HEK293 (cell line): ENCODE data around the gene ARHGEF28.

Experiments used
- CTCF ChIA-PET: fragments of 350-600 bp; formaldehyde crosslinking; extraction: SDS; loops from one replicate; lab custom pipeline; 2021; ENCODE audit warnings: antibody characterized with exemption; lab: Yijun Ruan, JAX
- POLR2A ChIA-PET: fragments of 300-600 bp; formaldehyde crosslinking; extraction: SDS; loops from one replicate; lab custom pipeline; 2020; ENCODE audit warnings: antibody characterized with exemption, inconsistent platforms; lab: Yijun Ruan, JAX
- H3K27ac ChIP-seq: fragments of 200-500 bp; sonication (Bioruptor generic); 2 replicates; pipeline ENCODE4 v1.5.1; 2014; ENCODE audit warnings: low read depth, low read length, control low read depth, inconsistent platforms; ENCODE audit errors: extremely low read depth
- H3K36me3 ChIP-seq, 2 experiments: fragments of 200-500 bp in 1 of 2; sonication (Bioruptor generic) in 1 of 2; 1 replicate in 1 of 2; 2 replicates in 1 of 2; pipeline ENCODE4 v1.5.1; 2014 to 2017; ENCODE audit warnings: inconsistent platforms in 2 of 2, low read length in 2 of 2; ENCODE audit not compliant: control insufficient read depth in 2 of 2, insufficient read depth in 1 of 2
- H3K4me1 ChIP-seq: fragments of 200-500 bp; sonication (Bioruptor generic); 2 replicates; pipeline ENCODE4 v1.5.1; 2014; ENCODE audit warnings: mild to moderate bottlenecking, low read length, inconsistent platforms; ENCODE audit not compliant: control insufficient read depth, insufficient read depth
- H3K4me3 ChIP-seq: 2 replicates; pipeline ENCODE4 v1.5.1; 2011; ENCODE audit warnings: low read depth, mild to moderate bottlenecking, control low read depth, low read length, moderate library complexity
- H3K9me3 ChIP-seq: fragments of 200-500 bp; sonication (Bioruptor generic); 2 replicates; pipeline ENCODE4 v1.5.1; 2014; ENCODE audit warnings: low read depth, low read length, inconsistent platforms; ENCODE audit not compliant: control insufficient read depth, insufficient read depth
- GLI4 ChIP-seq: fragments of 450-650 bp; formaldehyde crosslinking; IDR thresholded peaks from 2 replicates; pipeline ENCODE4 v1.5.1; 2016; ENCODE audit warnings: missing biosample characterization, missing genetic modification characterization
- HOXC10 ChIP-seq: sonication (generic); formaldehyde crosslinking; IDR thresholded peaks from 2 replicates; pipeline ENCODE4 v1.8.1; 2023; ENCODE audit warnings: mild to moderate bottlenecking, missing genetic modification reagents
- INSM2 ChIP-seq: fragments of 450-650 bp; formaldehyde crosslinking; IDR thresholded peaks from 2 replicates; pipeline ENCODE4 v1.5.1; 2016; ENCODE audit warnings: missing biosample characterization, missing genetic modification characterization
- KLF10 ChIP-seq: fragments of 450-650 bp; IDR thresholded peaks from 2 replicates; pipeline ENCODE4 v1.5.1; 2018; ENCODE audit warnings: missing biosample characterization, mild to moderate bottlenecking, missing genetic modification characterization
- OSR2 ChIP-seq: fragments of 450-650 bp; formaldehyde crosslinking; IDR thresholded peaks from 2 replicates; pipeline ENCODE4 v1.5.1; 2016; ENCODE audit warnings: missing biosample characterization, missing genetic modification characterization
- OVOL3 ChIP-seq: fragments of 450-650 bp; formaldehyde crosslinking; IDR thresholded peaks from 2 replicates; pipeline ENCODE4 v1.5.1; 2016; ENCODE audit warnings: missing biosample characterization, missing genetic modification characterization
- SCRT2 ChIP-seq: fragments of 450-650 bp; formaldehyde crosslinking; IDR thresholded peaks from 2 replicates; pipeline ENCODE4 v1.5.1; 2016; ENCODE audit warnings: missing biosample characterization, missing genetic modification characterization
- SP2 ChIP-seq: fragments of 450-650 bp; formaldehyde crosslinking; IDR thresholded peaks from 2 replicates; pipeline ENCODE4 v1.5.1; 2016; ENCODE audit warnings: missing biosample characterization, missing genetic modification characterization
- WT1 ChIP-seq: fragments of 450-650 bp; formaldehyde crosslinking; IDR thresholded peaks from 2 replicates; pipeline ENCODE4 v1.5.1; 2016; ENCODE audit warnings: missing biosample characterization, missing genetic modification characterization
- ZIC2 ChIP-seq: fragments of 450-650 bp; formaldehyde crosslinking; IDR thresholded peaks from 2 replicates; pipeline ENCODE4 v1.5.1; 2016; ENCODE audit warnings: missing biosample characterization, missing genetic modification characterization
- ZNF114 ChIP-seq: fragments of 450-650 bp; formaldehyde crosslinking; IDR thresholded peaks from 2 replicates; pipeline ENCODE4 v1.5.0; 2017; ENCODE audit warnings: missing biosample characterization, missing genetic modification characterization
- ZNF138 ChIP-seq: fragments of 450-650 bp; formaldehyde crosslinking; IDR thresholded peaks from 2 replicates; pipeline ENCODE4 v1.5.1; 2016; ENCODE audit warnings: missing biosample characterization, missing genetic modification characterization, borderline replicate concordance
- ZNF214 ChIP-seq: fragments of 450-650 bp; formaldehyde crosslinking; IDR thresholded peaks from 2 replicates; pipeline ENCODE4 v1.5.1; 2017; ENCODE audit warnings: missing biosample characterization, mild to moderate bottlenecking, missing genetic modification characterization, borderline replicate concordance
- ZNF292 ChIP-seq: fragments of 450-650 bp; formaldehyde crosslinking; IDR thresholded peaks from 2 replicates; pipeline ENCODE4 v1.5.1; 2016; ENCODE audit warnings: low read depth, missing biosample characterization, missing genetic modification characterization, borderline replicate concordance
- ZNF341 ChIP-seq: fragments of 450-650 bp; formaldehyde crosslinking; IDR thresholded peaks from 2 replicates; pipeline ENCODE4; 2016; ENCODE audit warnings: low read depth, missing biosample characterization, missing genetic modification characterization
- ZNF391 ChIP-seq: fragments of 450-650 bp; formaldehyde crosslinking; IDR thresholded peaks from 2 replicates; pipeline ENCODE4 v1.5.1; 2016; ENCODE audit warnings: low read depth, missing biosample characterization, missing genetic modification characterization, borderline replicate concordance
- ZNF555 ChIP-seq: fragments of 450-650 bp; formaldehyde crosslinking; conservative IDR thresholded peaks from 2 replicates; pipeline ENCODE4 v1.5.1; 2017; ENCODE audit warnings: missing biosample characterization, mild to moderate bottlenecking, missing genetic modification characterization, inconsistent platforms
- ZNF585B ChIP-seq: fragments of 450-650 bp; formaldehyde crosslinking; IDR thresholded peaks from 2 replicates; pipeline ENCODE4 v1.5.1; 2016; ENCODE audit warnings: missing biosample characterization, missing genetic modification characterization
- ZNF610 ChIP-seq: fragments of 450-650 bp; formaldehyde crosslinking; IDR thresholded peaks from 2 replicates; pipeline ENCODE4 v1.5.1; 2016; ENCODE audit warnings: missing biosample characterization, missing genetic modification characterization, borderline replicate concordance
- ZNF623 ChIP-seq: fragments of 450-650 bp; formaldehyde crosslinking; IDR thresholded peaks from 2 replicates; pipeline ENCODE4 v1.5.1; 2016; ENCODE audit warnings: missing biosample characterization, missing genetic modification characterization
- ZNF658 ChIP-seq: fragments of 450-650 bp; formaldehyde crosslinking; IDR thresholded peaks from 2 replicates; pipeline ENCODE4; 2016; ENCODE audit warnings: missing biosample characterization, missing genetic modification characterization
- ZNF704 ChIP-seq: fragments of 450-650 bp; formaldehyde crosslinking; IDR thresholded peaks from 2 replicates; pipeline ENCODE4 v1.5.1; 2016; ENCODE audit warnings: missing biosample characterization, missing genetic modification characterization
- ZNF76 ChIP-seq: fragments of 450-650 bp; formaldehyde crosslinking; IDR thresholded peaks from 2 replicates; pipeline ENCODE4; 2016; ENCODE audit warnings: low read depth, missing biosample characterization, missing genetic modification characterization, borderline replicate concordance
- ZNF843 ChIP-seq: fragments of 450-650 bp; formaldehyde crosslinking; IDR thresholded peaks from 2 replicates; pipeline ENCODE4 v1.5.1; 2016; ENCODE audit warnings: missing biosample characterization, missing genetic modification characterization
- ZSCAN4 ChIP-seq: fragments of 450-650 bp; formaldehyde crosslinking; IDR thresholded peaks from 2 replicates; pipeline ENCODE4 v1.5.1; 2017; ENCODE audit warnings: missing biosample characterization, missing genetic modification characterization
- TF ChIP-seq, protein P1 (sequence below): fragments of 450-650 bp; formaldehyde crosslinking; IDR thresholded peaks from 2 replicates; pipeline ENCODE4 v1.5.1; 2016; ENCODE audit warnings: missing biosample characterization, missing genetic modification characterization
- TF ChIP-seq, protein P2 (sequence below): fragments of 450-650 bp; formaldehyde crosslinking; IDR thresholded peaks from 2 replicates; pipeline ENCODE4 v1.5.1; 2016; ENCODE audit warnings: missing biosample characterization, missing genetic modification characterization

Gene ARHGEF28

DNA sequence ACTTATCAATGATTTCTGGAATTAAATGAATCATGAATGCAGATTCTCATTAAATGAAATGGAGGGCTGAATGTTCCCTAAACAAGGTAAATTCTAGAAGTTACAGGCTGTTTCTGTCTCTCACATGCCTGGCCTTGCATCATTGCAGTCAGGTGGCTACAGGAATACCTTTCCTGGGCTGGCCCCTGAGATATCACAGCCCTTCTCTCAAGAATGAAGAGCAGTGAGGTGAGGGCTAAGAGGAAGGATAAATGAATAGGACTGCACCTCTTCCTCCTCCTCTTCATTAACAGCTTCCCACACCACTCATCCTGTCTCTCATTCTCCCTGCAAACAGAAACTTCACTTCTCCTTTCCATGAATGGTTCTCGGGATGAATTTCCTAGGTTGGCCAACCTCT lies 22.5 kb downstream of the ARHGEF28 start (continued):
- TF ChIP-seq ZNF704 (tag by site-specific recombination) = no peak
- no peak for TF ChIP-seq ZNF292 (tag by site-specific recombination)
- TF ChIP-seq ZNF114 (tag by site-specific recombination) = no peak
- TF ChIP-seq SCRT2 (tag by site-specific recombination) = no peak
- no peak for TF ChIP-seq OVOL3 (tag by site-specific recombination)
- TF ChIP-seq ZNF76 = no peak
- no peak for TF ChIP-seq ZNF610 (tag by site-specific recombination)
- no peak for TF ChIP-seq ZNF585B (tag by site-specific recombination)
- no peak for TF ChIP-seq ZNF341 (tag by site-specific recombination)
- TF ChIP-seq SP2 = no peak
- no peak for TF ChIP-seq INSM2 (tag by site-specific recombination)
- TF ChIP-seq, protein P1, sequence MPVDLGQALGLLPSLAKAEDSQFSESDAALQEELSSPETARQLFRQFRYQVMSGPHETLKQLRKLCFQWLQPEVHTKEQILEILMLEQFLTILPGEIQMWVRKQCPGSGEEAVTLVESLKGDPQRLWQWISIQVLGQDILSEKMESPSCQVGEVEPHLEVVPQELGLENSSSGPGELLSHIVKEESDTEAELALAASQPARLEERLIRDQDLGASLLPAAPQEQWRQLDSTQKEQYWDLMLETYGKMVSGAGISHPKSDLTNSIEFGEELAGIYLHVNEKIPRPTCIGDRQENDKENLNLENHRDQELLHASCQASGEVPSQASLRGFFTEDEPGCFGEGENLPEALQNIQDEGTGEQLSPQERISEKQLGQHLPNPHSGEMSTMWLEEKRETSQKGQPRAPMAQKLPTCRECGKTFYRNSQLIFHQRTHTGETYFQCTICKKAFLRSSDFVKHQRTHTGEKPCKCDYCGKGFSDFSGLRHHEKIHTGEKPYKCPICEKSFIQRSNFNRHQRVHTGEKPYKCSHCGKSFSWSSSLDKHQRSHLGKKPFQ = no peak
- no peak for TF ChIP-seq WT1 (tag by site-specific recombination)

GRCh38 chr5:73649926-73650325 lies 23.9 kb downstream of the ARHGEF28 start:
- ChIA-PET POLR2A (no interaction called here), CTCF (no interaction called here)
- TF ChIP-seq, protein P2, sequence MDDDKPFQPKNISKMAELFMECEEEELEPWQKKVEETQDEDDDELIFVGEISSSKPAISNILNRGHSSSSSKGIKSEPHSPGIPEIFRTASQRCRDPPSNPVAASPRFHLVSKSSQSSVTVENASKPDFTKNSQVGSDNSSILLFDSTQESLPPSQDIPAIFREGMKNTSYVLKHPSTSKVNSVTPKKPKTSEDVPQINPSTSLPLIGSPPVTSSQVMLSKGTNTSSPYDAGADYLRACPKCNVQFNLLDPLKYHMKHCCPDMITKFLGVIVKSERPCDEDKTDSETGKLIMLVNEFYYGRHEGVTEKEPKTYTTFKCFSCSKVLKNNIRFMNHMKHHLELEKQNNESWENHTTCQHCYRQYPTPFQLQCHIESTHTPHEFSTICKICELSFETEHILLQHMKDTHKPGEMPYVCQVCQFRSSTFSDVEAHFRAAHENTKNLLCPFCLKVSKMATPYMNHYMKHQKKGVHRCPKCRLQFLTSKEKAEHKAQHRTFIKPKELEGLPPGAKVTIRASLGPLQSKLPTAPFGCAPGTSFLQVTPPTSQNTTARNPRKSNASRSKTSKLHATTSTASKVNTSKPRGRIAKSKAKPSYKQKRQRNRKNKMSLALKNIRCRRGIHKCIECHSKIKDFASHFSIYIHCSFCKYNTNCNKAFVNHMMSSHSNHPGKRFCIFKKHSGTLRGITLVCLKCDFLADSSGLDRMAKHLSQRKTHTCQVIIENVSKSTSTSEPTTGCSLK (tag by site-specific recombination) = no peak
- Histone ChIP-seq H3K27ac (no peak overlapping the region), H3K9me3 (no peaks in the 10 kb centered on the region), H3K4me3 (no peak overlapping the region), H3K36me3 (no peaks in the 10 kb centered on the region), H3K4me1 (no peaks in the 10 kb centered on the region)

GRCh38 chr5:73652391-73652790 lies 26.4 kb downstream of the ARHGEF28 start:
- H3K4me3 ChIP-seq = no peak overlapping the region
- no peaks in the 10 kb centered on the region for H3K9me3 ChIP-seq
- CTCF ChIA-PET = interaction anchor here (0.6 to 0.7 kb wide), 2 partner anchors 9 to 41 kb away, joined by 3 to 5 read pairs; no protein-coding TSS in a partner anchor
- POLR2A ChIA-PET = interaction anchor here (0.5 kb wide), 1 partner anchor 34 kb away, joined by 4 read pairs; no protein-coding TSS in a partner anchor
- no peak overlapping the region for H3K27ac ChIP-seq
- no peaks in the 10 kb centered on the region for H3K36me3 ChIP-seq
- H3K4me1 ChIP-seq = no peaks in the 10 kb centered on the region
- TF ChIP-seq ZNF555 (tag by site-specific recombination) (no peak), ZNF623 (no peak), ZNF843 (no peak), ZNF658 (tag by site-specific recombination) (no peak), OSR2 (tag by site-specific recombination) (no peak), ZNF391 (tag by site-specific recombination) (no peak), ZNF138 (tag by site-specific recombination) (no peak), ZSCAN4 (tag by site-specific recombination) (no peak), GLI4 (no peak), ZNF214 (tag by site-specific recombination) (no peak), KLF10 (no peak), ZIC2 (tag by site-specific recombination) (no peak), HOXC10 (no peak)
